GM23248 (cell line): ENCODE results near the gene S100A16. TPM values are rescaled to one million over a fixed set of nuclear protein-coding genes. Genes with fewer than 3 reads are reported as not detected.

Experiments used
- DNase-seq: peaks from one replicate; pipeline ENCODE4 v3.0.0-alpha.2; 2015
- H2AFZ ChIP-seq: fragments of 200-600 bp; sonication (generic); 2 replicates; pipeline ENCODE4 v1.6.1; 2016; ENCODE audit warnings: antibody characterized with exemption
- H3F3A ChIP-seq: fragments of 200-600 bp; sonication (generic); 2 replicates; pipeline ENCODE4 v1.6.1; 2016; ENCODE audit warnings: mild to moderate bottlenecking, antibody characterized with exemption, mixed run types; ENCODE audit not compliant: insufficient read depth
- H3K27ac ChIP-seq: fragments of 200-600 bp; sonication (generic); 2 replicates; pipeline ENCODE4 v1.5.1; 2016; ENCODE audit warnings: mild to moderate bottlenecking
- H3K27me3 ChIP-seq: fragments of 200-600 bp; sonication (generic); replicated peaks from 2 replicates; pipeline ENCODE4 v1.6.1; 2016; ENCODE audit warnings: mild to moderate bottlenecking; ENCODE audit not compliant: insufficient read depth
- H3K36me3 ChIP-seq: fragments of 200-600 bp; sonication (generic); 2 replicates; pipeline ENCODE4 v1.6.1; 2016; ENCODE audit warnings: low read depth, mild to moderate bottlenecking
- H3K4me1 ChIP-seq: fragments of 200-600 bp; sonication (generic); 2 replicates; pipeline ENCODE4 v1.6.1; 2016; ENCODE audit warnings: mild to moderate bottlenecking; ENCODE audit not compliant: insufficient read depth
- H3K4me2 ChIP-seq: fragments of 200-600 bp; sonication (generic); one replicate; pipeline ENCODE4 v1.6.1; 2016; ENCODE audit warnings: mild to moderate bottlenecking; ENCODE audit not compliant: unreplicated experiment
- H3K4me3 ChIP-seq: fragments of 200-600 bp; sonication (generic); 2 replicates; pipeline ENCODE4 v1.5.1; 2016; ENCODE audit warnings: mild to moderate bottlenecking
- H3K79me2 ChIP-seq: fragments of 200-600 bp; sonication (generic); 2 replicates; pipeline ENCODE4 v1.6.1; 2016; ENCODE audit warnings: mild to moderate bottlenecking; ENCODE audit not compliant: insufficient read depth
- H3K9ac ChIP-seq: fragments of 200-600 bp; sonication (generic); 2 replicates; pipeline ENCODE4 v1.6.1; 2016; ENCODE audit warnings: mild to moderate bottlenecking
- H3K9me2 ChIP-seq: fragments of 200-600 bp; sonication (generic); 2 replicates; pipeline ENCODE4 v1.6.1; 2016; ENCODE audit warnings: mixed run types, mild to moderate bottlenecking, moderate library complexity; ENCODE audit not compliant: insufficient read depth
- H3K9me3 ChIP-seq: fragments of 200-600 bp; sonication (generic); one replicate; pipeline ENCODE4 v1.6.1; 2017; ENCODE audit warnings: low read depth
- H4K20me1 ChIP-seq: fragments of 200-600 bp; sonication (generic); 2 replicates; pipeline ENCODE4 v1.6.0; 2016; ENCODE audit not compliant: insufficient read depth
- EZH2 ChIP-seq: fragments of 200-600 bp; sonication (generic); IDR thresholded peaks from 2 replicates; pipeline ENCODE4 v1.6.1; 2018; ENCODE audit warnings: antibody characterized with exemption, mild to moderate bottlenecking; ENCODE audit not compliant: insufficient read depth, poor library complexity, severe bottlenecking
- EZH2phosphoT487 ChIP-seq: fragments of 200-600 bp; sonication (generic); IDR thresholded peaks from 2 replicates; pipeline ENCODE4 v1.6.1; 2018; ENCODE audit warnings: antibody characterized with exemption, moderate library complexity, mild to moderate bottlenecking, low read depth; ENCODE audit not compliant: insufficient read depth
- WGBS, 2 experiments: methylation state at CpG; one replicate each; pipeline ENCODE4 v1.1.6; 2015 to 2017; ENCODE audit warnings: low lambda C conversion rate in 2 of 2, low coverage in 1 of 2; ENCODE audit errors: missing lambda C conversion rate in 2 of 2; 5-methylcytosine and 5-hydroxymethylcytosine counted together
- in situ Hi-C: fragments of 300-500 bp; cut with MboI; formaldehyde crosslinking; loops from 2 replicates; pipeline ENCODE4 v1.15.0; 2020
- polyA plus RNA-seq: library from polyadenylated mRNA; unstranded; fragments of >200 nt; fragmentation: Nextera tagmentation; extraction: Ambion mirVana; gene quantifications from 2 replicates; pipeline ENCODE4 v1.2.1, GENCODE V29; 2016
- total RNA-seq: library from RNA; depleted of rRNA; stranded (reverse); fragments of >200 nt; shearing (Covaris generic); gene quantifications from 2 replicates; pipeline ENCODE4 v1.2.3, GENCODE V29; 2014; rRNA removed

S100A16 gene, protein sequence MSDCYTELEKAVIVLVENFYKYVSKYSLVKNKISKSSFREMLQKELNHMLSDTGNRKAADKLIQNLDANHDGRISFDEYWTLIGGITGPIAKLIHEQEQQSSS
- total RNA-seq, result 495 and 615 TPM in 2 replicates
- polyA plus RNA-seq, result 801 and 826 TPM in 2 replicates

DNA sequence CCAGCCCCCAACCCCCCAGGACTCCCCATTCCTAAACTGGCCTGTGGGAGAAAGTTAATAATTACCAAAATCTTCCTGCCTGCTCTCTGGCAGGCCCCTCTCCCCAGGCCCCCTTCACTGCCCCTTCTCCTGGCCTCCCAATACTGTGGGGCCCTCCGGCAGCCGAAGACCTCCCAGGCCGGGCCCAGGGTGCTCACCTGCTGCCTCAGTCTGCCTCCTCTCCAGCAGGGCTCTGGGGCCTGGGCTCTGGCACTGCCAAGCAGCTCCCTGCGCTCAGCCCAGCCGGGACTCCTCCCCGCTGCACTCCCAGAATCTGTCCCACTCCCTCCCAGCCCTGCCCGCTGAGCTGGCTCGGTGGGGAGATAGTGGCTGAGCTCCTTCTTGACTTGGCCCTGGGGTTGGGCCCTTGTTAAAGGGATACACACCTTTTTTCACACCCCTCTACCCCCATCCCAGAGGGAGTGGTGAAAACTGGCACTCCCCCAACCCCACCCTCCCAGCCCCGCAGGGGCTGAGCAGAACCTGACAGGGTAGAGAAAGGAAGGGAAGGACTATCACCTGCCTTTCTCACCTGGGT, at the start of gene S100A16:
TSS of gene S100A16 (minus strand) at position 383 of the 577 bp plus-strand sequence. CDS start 4,986 bp downstream, outside the sequence.
- peak within 1 kb of the TSS; percentile 96 for H3K4me3 ChIP-seq
- no peaks in the 10 kb centered on the region for H3K9me2 ChIP-seq
- DNase-seq, result peak; percentile 90
- peak within 1 kb of the TSS; percentile 97 for H3K9ac ChIP-seq
- peaks cover 54% of the 10 kb centered on the region for H3K79me2 ChIP-seq
- WGBS, 2 experiments, result 1% methylated on average over 9 of the region's 9 CpGs
- H3K9me3 ChIP-seq, result no peaks in the 10 kb centered on the region
- in situ Hi-C loops, result no loop called here
- no peaks in the 10 kb centered on the region for H4K20me1 ChIP-seq
- TF ChIP-seq EZH2, result no peak
- no peak for TF ChIP-seq EZH2phosphoT487
- peak within 1 kb of the TSS; percentile 93 for H3K4me2 ChIP-seq
- no peaks in the 10 kb centered on the region for H3K36me3 ChIP-seq
- peaks cover 44% of the 10 kb centered on the region for H3K4me1 ChIP-seq
- H3K27ac ChIP-seq, result peak within 1 kb of the TSS; percentile 76
- H3F3A ChIP-seq, result peaks cover 36% of the 10 kb centered on the region
- no peaks in the 10 kb centered on the region for H3K27me3 ChIP-seq
- peak within 1 kb of the TSS; percentile 73 for H2AFZ ChIP-seq

DNA sequence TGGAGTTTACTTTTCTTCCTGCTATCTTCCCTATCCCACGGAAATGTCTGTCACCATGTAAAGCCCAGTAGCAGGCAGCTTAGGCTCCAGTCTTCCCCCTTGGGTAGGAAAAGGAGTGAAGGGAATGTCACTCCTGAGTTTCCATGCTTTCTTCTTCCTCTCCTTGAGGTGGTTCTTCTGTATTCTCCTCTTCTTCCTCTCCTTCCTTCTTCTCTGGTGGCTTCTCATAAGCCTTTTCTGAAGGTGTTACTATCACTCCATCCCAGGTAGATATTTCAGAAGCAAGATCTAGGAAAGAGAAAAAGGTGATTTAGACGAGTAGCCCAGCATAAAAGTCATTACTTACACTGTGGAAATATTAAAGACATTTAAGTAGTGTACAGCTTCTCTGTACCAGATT, 49.3 kb upstream of the S100A16 start:
- Histone ChIP-seq H3K4me3 (no peak overlapping the region), H3K36me3 (peaks cover 64% of the 10 kb centered on the region), H3K4me2 (no peak overlapping the region), H3F3A (peaks cover 63% of the 10 kb centered on the region), H2AFZ (no peak overlapping the region), H3K9ac (no peak overlapping the region), H3K9me2 (no peaks in the 10 kb centered on the region), H3K27me3 (no peaks in the 10 kb centered on the region), H4K20me1 (no peaks in the 10 kb centered on the region), H3K9me3 (no peaks in the 10 kb centered on the region), H3K27ac (0 out of 2 replicates have a peak overlapping the region, but pooled peaks have one; percentile 64), H3K79me2 (peaks cover 46% of the 10 kb centered on the region), H3K4me1 (peaks cover 10% of the 10 kb centered on the region; the same call in 1 of the 2 replicates)
- in situ Hi-C loops, result no loop called here
- TF ChIP-seq EZH2 (no peak), EZH2phosphoT487 (no peak)
- DNase-seq, result no peak
- 48 to 52% methylated on average over 2 of the region's 2 CpGs for WGBS, 2 experiments

DNA sequence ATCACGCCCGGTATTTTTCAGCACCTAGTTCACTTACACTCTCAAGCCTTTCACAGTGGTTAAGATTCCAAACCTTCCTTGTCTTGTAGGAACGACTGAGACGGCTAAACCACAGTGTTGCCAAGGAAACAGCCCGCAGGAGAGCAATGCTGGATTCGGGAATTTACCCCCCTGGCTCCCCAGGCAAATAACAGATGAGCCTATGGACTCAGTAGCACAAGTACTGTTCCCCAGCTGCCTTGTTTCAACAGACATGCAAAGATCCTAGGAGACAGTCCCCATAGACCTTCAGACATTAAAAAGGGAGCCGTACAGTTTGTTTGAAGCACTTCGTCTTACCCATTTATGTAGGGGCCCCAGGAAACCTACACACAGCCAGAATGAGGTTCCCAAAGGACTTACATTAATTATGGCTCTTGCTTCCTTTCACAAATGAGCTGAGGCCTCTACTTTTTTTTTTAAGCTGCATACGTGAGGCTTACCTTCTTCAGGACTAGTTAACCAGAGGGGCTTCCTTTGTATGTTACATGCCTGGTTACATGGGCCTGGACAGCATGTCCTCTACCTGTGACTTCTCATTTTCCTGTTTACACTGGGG, 48.3 kb upstream of the S100A16 start:
- H3K4me1 ChIP-seq, result peaks cover 10% of the 10 kb centered on the region; the same call in 1 of the 2 replicates
- H3K27ac ChIP-seq, result no peak overlapping the region
- DNase-seq, result no peak
- no peaks in the 10 kb centered on the region for H4K20me1 ChIP-seq
- peaks cover 55% of the 10 kb centered on the region for H3F3A ChIP-seq
- 60 to 61% methylated on average over 9 of the region's 9 CpGs for WGBS, 2 experiments
- peaks cover 53% of the 10 kb centered on the region for H3K36me3 ChIP-seq
- H2AFZ ChIP-seq, result no peak overlapping the region
- H3K27me3 ChIP-seq, result no peaks in the 10 kb centered on the region
- H3K9ac ChIP-seq, result no peak overlapping the region
- TF ChIP-seq EZH2, result no peak
- no peak overlapping the region for H3K4me2 ChIP-seq
- H3K9me3 ChIP-seq, result no peaks in the 10 kb centered on the region
- in situ Hi-C loops, result no loop called here
- H3K79me2 ChIP-seq, result peaks cover 36% of the 10 kb centered on the region
- H3K9me2 ChIP-seq, result no peaks in the 10 kb centered on the region
- no peak overlapping the region for H3K4me3 ChIP-seq

DNA sequence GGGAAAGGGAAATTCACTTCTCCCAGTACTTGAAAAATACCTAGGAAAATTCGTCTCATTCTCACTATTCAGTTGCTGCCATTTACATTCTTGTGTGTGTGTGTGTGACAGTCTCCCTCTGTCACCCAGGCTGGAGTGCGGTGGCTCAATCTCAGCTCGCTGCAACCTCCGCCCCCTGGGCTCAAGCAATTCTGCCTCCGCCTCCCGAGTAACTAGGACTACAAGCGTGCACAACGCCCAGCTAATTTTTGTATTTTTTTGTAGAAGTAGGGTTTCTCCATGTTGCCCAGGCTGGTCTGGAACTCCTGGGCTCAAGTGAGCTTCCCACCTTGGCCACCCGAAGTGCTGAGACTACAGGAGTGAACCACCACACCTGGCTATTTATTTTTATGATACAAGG, 46.7 kb upstream of the S100A16 start:
- H3K36me3 ChIP-seq, result peaks cover 38% of the 10 kb centered on the region
- no peaks in the 10 kb centered on the region for H4K20me1 ChIP-seq
- H3K27me3 ChIP-seq, result no peaks in the 10 kb centered on the region
- peaks cover 20% of the 10 kb centered on the region for H3K79me2 ChIP-seq
- H3K9ac ChIP-seq, result peak overlapping the region; percentile 75
- TF ChIP-seq EZH2phosphoT487 (no peak), EZH2 (no peak)
- peaks cover 10% of the 10 kb centered on the region; the same call in 1 of the 2 replicates for H3K4me1 ChIP-seq
- WGBS, 2 experiments, result 79 to 82% methylated on average over 9 of the region's 9 CpGs
- peaks cover 40% of the 10 kb centered on the region for H3F3A ChIP-seq
- H2AFZ ChIP-seq, result no peak overlapping the region
- H3K9me3 ChIP-seq, result no peaks in the 10 kb centered on the region
- H3K4me2 ChIP-seq, result peak overlapping the region; percentile 77
- DNase-seq, result no peak
- peak overlapping the region; percentile 85 for H3K4me3 ChIP-seq
- in situ Hi-C loops, result no loop called here
- H3K27ac ChIP-seq, result no peak overlapping the region
- H3K9me2 ChIP-seq, result no peaks in the 10 kb centered on the region
